ENCODE data around the gene KLF15.

KLF15 gene

GRCh38 chr3:126360714-126361060, 3.5 kb upstream of the KLF15 start:
- DNase-seq (ENCODE audit: low read depth in 2 of 2): no peak

GRCh38 chr3:126360046-126360713, 3.0 kb upstream of the KLF15 start:
- DNase-seq (ENCODE audit: low read depth in 2 of 2): no peak

- no peak for DNase-seq (ENCODE audit: low read depth in 2 of 2)
Measured at GRCh38 chr3:126358816-126359181, 1.6 kb upstream of the KLF15 start.

- no peak for DNase-seq (ENCODE audit: low read depth in 2 of 2)
Measured at GRCh38 chr3:126358038-126358815, 1.0 kb upstream of the KLF15 start.

GRCh38 chr3:126356373-126357264, 589 bp downstream of the KLF15 start:
- DNase-seq (ENCODE audit: low read depth in 2 of 2): no peak

GRCh38 chr3:126355777-126356372, 1.3 kb downstream of the KLF15 start:
- no peak for DNase-seq (ENCODE audit: low read depth in 2 of 2)

GRCh38 chr3:126355251-126355650, 2.0 kb downstream of the KLF15 start:
- no peak for DNase-seq (ENCODE audit: low read depth in 2 of 2)

- DNase-seq (ENCODE audit: low read depth in 2 of 2): no peak
Measured at GRCh38 chr3:126354776-126355175, 2.4 kb downstream of the KLF15 start.

- no peak for DNase-seq (ENCODE audit: low read depth in 2 of 2)
Measured at GRCh38 chr3:126353694-126354321, 3.4 kb downstream of the KLF15 start.

GRCh38 chr3:126352476-126353454, 4.4 kb downstream of the KLF15 start:
- DNase-seq (ENCODE audit: low read depth in 2 of 2): no peak

GRCh38 chr3:126351771-126352475, 5.3 kb downstream of the KLF15 start:
- DNase-seq (ENCODE audit: low read depth in 2 of 2): no peak

- no peak for DNase-seq (ENCODE audit: low read depth in 2 of 2)
Measured at GRCh38 chr3:126351086-126351770, 6.0 kb downstream of the KLF15 start.

GRCh38 chr3:126350502-126351085, 6.6 kb downstream of the KLF15 start:
- no peak for DNase-seq (ENCODE audit: low read depth in 2 of 2)

GRCh38 chr3:126349611-126350501, 7.4 kb downstream of the KLF15 start:
- no peak for DNase-seq (ENCODE audit: low read depth in 2 of 2)

GRCh38 chr3:126349071-126349470, 8.1 kb downstream of the KLF15 start:
- no peak for DNase-seq (ENCODE audit: low read depth in 2 of 2)

- no peak for DNase-seq (ENCODE audit: low read depth in 2 of 2)
Measured at GRCh38 chr3:126348308-126348920, 8.8 kb downstream of the KLF15 start.

- no peak for DNase-seq (ENCODE audit: low read depth in 2 of 2)
Measured at GRCh38 chr3:126347543-126348161, 9.6 kb downstream of the KLF15 start.
